ENCODE results near the gene KCNJ1.

Gene KCNJ1

GRCh38 chr11:128807909-128808308, 59.2 kb downstream of the KCNJ1 start:
- Histone ChIP-seq H3K4me3 (no peak overlapping the region), H3K27me3 (ENCODE audit: low read depth) (no peaks in the 10 kb centered on the region), H3K9me3 (no peaks in the 10 kb centered on the region), H3K4me1 (no peaks in the 10 kb centered on the region), H3K36me3 (replicated peaks) (no peaks in the 10 kb centered on the region)
- in situ Hi-C loops (cut with MboI; ENCODE audit: low sequenced_read_pairs), result no loop called here
- no peak for DNase-seq (ENCODE audit: low spot score in 2 of 2)

GRCh38 chr11:128806506-128807261, 60.4 kb downstream of the KCNJ1 start:
- DNase-seq (ENCODE audit: low spot score in 2 of 2), result no peak
- no peaks in the 10 kb centered on the region for H3K4me1 ChIP-seq
- in situ Hi-C loops (cut with MboI; ENCODE audit: low sequenced_read_pairs), result no loop called here
- no peaks in the 10 kb centered on the region for H3K9me3 ChIP-seq
- no peak overlapping the region for H3K4me3 ChIP-seq
- no peaks in the 10 kb centered on the region for H3K27me3 ChIP-seq (ENCODE audit: low read depth)
- no peaks in the 10 kb centered on the region for H3K36me3 ChIP-seq (replicated peaks)

GRCh38 chr11:128804481-128804880, 62.6 kb downstream of the KCNJ1 start:
- no peaks in the 10 kb centered on the region for H3K36me3 ChIP-seq (replicated peaks)
- H3K9me3 ChIP-seq, result no peaks in the 10 kb centered on the region
- no peak overlapping the region for H3K4me3 ChIP-seq
- in situ Hi-C loops (cut with MboI; ENCODE audit: low sequenced_read_pairs), result no loop called here
- no peak for DNase-seq (ENCODE audit: low spot score in 2 of 2)
- H3K27me3 ChIP-seq (ENCODE audit: low read depth), result no peaks in the 10 kb centered on the region
- no peaks in the 10 kb centered on the region for H3K4me1 ChIP-seq

GRCh38 chr11:128803449-128804245, 63.4 kb downstream of the KCNJ1 start:
- Histone ChIP-seq H3K36me3 (replicated peaks) (no peaks in the 10 kb centered on the region), H3K4me3 (no peak overlapping the region), H3K4me1 (no peaks in the 10 kb centered on the region), H3K9me3 (no peaks in the 10 kb centered on the region), H3K27me3 (ENCODE audit: low read depth) (no peaks in the 10 kb centered on the region)
- in situ Hi-C loops (cut with MboI; ENCODE audit: low sequenced_read_pairs), result no loop called here
- DNase-seq (ENCODE audit: low spot score in 2 of 2), result no peak

GRCh38 chr11:128803011-128803410, 64.1 kb downstream of the KCNJ1 start:
- Histone ChIP-seq H3K4me3 (no peak overlapping the region), H3K4me1 (no peaks in the 10 kb centered on the region), H3K9me3 (no peaks in the 10 kb centered on the region), H3K36me3 (replicated peaks) (no peaks in the 10 kb centered on the region), H3K27me3 (ENCODE audit: low read depth) (no peaks in the 10 kb centered on the region)
- no peak for DNase-seq (ENCODE audit: low spot score in 2 of 2)
- in situ Hi-C loops (cut with MboI; ENCODE audit: low sequenced_read_pairs), result no loop called here

GRCh38 chr11:128802358-128802981, 64.6 kb downstream of the KCNJ1 start:
- no peaks in the 10 kb centered on the region for H3K36me3 ChIP-seq (replicated peaks)
- H3K27me3 ChIP-seq (ENCODE audit: low read depth), result no peaks in the 10 kb centered on the region
- DNase-seq (ENCODE audit: low spot score in 2 of 2), result peak; percentile 21 to 34

GRCh38 chr11:128800871-128801417, 66.2 kb downstream of the KCNJ1 start:
- Histone ChIP-seq H3K4me3 (no peak overlapping the region), H3K36me3 (replicated peaks) (no peaks in the 10 kb centered on the region), H3K27me3 (ENCODE audit: low read depth) (no peaks in the 10 kb centered on the region), H3K4me1 (no peaks in the 10 kb centered on the region), H3K9me3 (no peaks in the 10 kb centered on the region)
- no peak for DNase-seq (ENCODE audit: low spot score in 2 of 2)
- in situ Hi-C loops (cut with MboI; ENCODE audit: low sequenced_read_pairs), result no loop called here

More at GRCh38 chr11:128802358-128802981, 64.6 kb downstream of the KCNJ1 start:
- in situ Hi-C loops (cut with MboI; ENCODE audit: low sequenced_read_pairs), result no loop called here
- H3K9me3 ChIP-seq, result no peaks in the 10 kb centered on the region
- H3K4me3 ChIP-seq, result no peak overlapping the region
- H3K4me1 ChIP-seq, result no peaks in the 10 kb centered on the region

GRCh38 chr11:128796270-128796669, 70.8 kb downstream of the KCNJ1 start:
- no peaks in the 10 kb centered on the region for H3K27me3 ChIP-seq (ENCODE audit: low read depth)
- H3K4me1 ChIP-seq, result no peaks in the 10 kb centered on the region
- no peak for DNase-seq (ENCODE audit: low spot score in 2 of 2)
- H3K36me3 ChIP-seq (replicated peaks), result no peaks in the 10 kb centered on the region
- in situ Hi-C loops (cut with MboI; ENCODE audit: low sequenced_read_pairs), result no loop called here
- H3K4me3 ChIP-seq, result no peak overlapping the region
- no peaks in the 10 kb centered on the region for H3K9me3 ChIP-seq

- Histone ChIP-seq H3K36me3 (replicated peaks) (no peaks in the 10 kb centered on the region), H3K4me1 (peaks cover 4% of the 10 kb centered on the region), H3K27me3 (ENCODE audit: low read depth) (no peaks in the 10 kb centered on the region), H3K9me3 (no peaks in the 10 kb centered on the region), H3K4me3 (no peak overlapping the region)
- peak; percentile 45 to 74 for DNase-seq (ENCODE audit: low spot score in 2 of 2)
- in situ Hi-C loops (cut with MboI; ENCODE audit: low sequenced_read_pairs), result no loop called here
These were observed 76.9 kb downstream of the KCNJ1 start for GRCh38 chr11:128790196-128790595.

GRCh38 chr11:128789497-128790150, 77.5 kb downstream of the KCNJ1 start:
- Histone ChIP-seq H3K9me3 (no peaks in the 10 kb centered on the region), H3K36me3 (replicated peaks) (no peaks in the 10 kb centered on the region), H3K27me3 (ENCODE audit: low read depth) (no peaks in the 10 kb centered on the region), H3K4me3 (no peak overlapping the region), H3K4me1 (peaks cover 4% of the 10 kb centered on the region)
- in situ Hi-C loops (cut with MboI; ENCODE audit: low sequenced_read_pairs), result no loop called here
- no peak for DNase-seq (ENCODE audit: low spot score in 2 of 2)

Measured in HAP-1 (cell line).